Heart left ventricle (tissue), 13 donors: ENCODE data around the gene SORCS2.

Source experiments
- CTCF ChIP-seq, 12 donors: fragments of 200-600 bp; sonication (generic) in 4 of 12; IDR thresholded peaks; one replicate each; pipeline versions ENCODE4 v1.5.0 to v1.8.0; 2018 to 2022; ENCODE audit warnings: antibody characterized with exemption in 12 of 12, mild to moderate bottlenecking in 5 of 12
- POLR2A ChIP-seq, 2 donors: fragments of 450-650 bp; IDR thresholded peaks; one replicate each; pipeline ENCODE4 v1.6.1; 2017; ENCODE audit warnings: antibody characterized with exemption in 2 of 2, mild to moderate bottlenecking in 2 of 2, moderate library complexity in 2 of 2
- donor health status: ischemic (EF 13 %, LVEDD 7.1; RV severe dilation, severe dysfunction).
- donor health status: DM: no; HTN: yes; CAD: no.
- donor health status: DM: no; HTN: no; CAD: no.
- donor health status: ischemic (EF 25% LVEDD 6.9; RV normal size, moderate dysfunction).
- donor health status: ischemic (EF 25% LVEDD 5.7; RV mildly dilated, moderate dysfunction).
- donor health status: ischemic (EF 35%, LVEDD 5.7; RV mildly dilated, moderate dysfunction).
- donor health status: nonischemic (EF 11% LVEDD 7.7; RV severe dilation, severe dysfunction).
- donor health status: DM: yes; HTN: yes; CAD: no.
- donor health status: PGD.
- donor health status: ischemic (EF 29% LVEDD 5.4; RV normal size, mild dysfunction).
- donor health status: nonischemic (EF 23%, LVEDD 6.1; RV moderate dilation, normal function).

- no peak for TF ChIP-seq POLR2A (IDR thresholded peaks at IDR 0.05)
- TF ChIP-seq CTCF (IDR thresholded peaks at IDR 0.05), result no peak
These were observed 317.7 kb downstream of the SORCS2 start for GRCh38 chr4:7510066-7510465.
